H9 (cell line): ENCODE data around the gene SGO2. TPM values are rescaled to one million over a fixed set of nuclear protein-coding genes. Genes with fewer than 3 reads are reported as not detected.

Experiments used
- DNase-seq: peaks from one replicate; pipeline ENCODE4 v3.0.0-alpha.2; 2017
- H2AFZ ChIP-seq: one replicate; pipeline ENCODE4 v1.6.1; 2013; ENCODE audit warnings: mild to moderate bottlenecking, low read length, control low read depth, moderate library complexity
- H2AK5ac ChIP-seq: 2 replicates; pipeline ENCODE4 v1.6.1; 2013; ENCODE audit warnings: low read length, control low read depth, mixed read lengths; ENCODE audit not compliant: insufficient read length
- H2BK120ac ChIP-seq: one replicate; pipeline ENCODE4 v1.6.1; 2013; ENCODE audit warnings: low read depth, mild to moderate bottlenecking, low read length, control low read depth, inconsistent platforms; ENCODE audit not compliant: poor library complexity, severe bottlenecking
- H2BK12ac ChIP-seq: 2 replicates; pipeline ENCODE4 v1.6.1; 2013; ENCODE audit warnings: low read length, control low read depth, mixed read lengths, low read depth; ENCODE audit not compliant: insufficient read length
- H2BK15ac ChIP-seq: 2 replicates; pipeline ENCODE4 v1.6.1; 2013; ENCODE audit warnings: low read depth, low read length, control low read depth
- H2BK20ac ChIP-seq: one replicate; pipeline ENCODE4 v1.6.1; 2013; ENCODE audit warnings: low read depth, mild to moderate bottlenecking, low read length, control low read depth, inconsistent platforms; ENCODE audit not compliant: poor library complexity, severe bottlenecking
- H2BK5ac ChIP-seq: 2 replicates; pipeline ENCODE4 v1.6.1; 2013; ENCODE audit warnings: low read length, control low read depth, mixed read lengths; ENCODE audit not compliant: insufficient read length
- H3K14ac ChIP-seq: 2 replicates; pipeline ENCODE4 v1.6.1; 2013; ENCODE audit warnings: low read length, control low read depth; ENCODE audit not compliant: insufficient read depth
- H3K18ac ChIP-seq: 2 replicates; pipeline ENCODE4 v1.6.1; 2013; ENCODE audit warnings: low read depth, mild to moderate bottlenecking, mixed read lengths, low read length, control low read depth; ENCODE audit not compliant: insufficient read length
- H3K23ac ChIP-seq: 2 replicates; pipeline ENCODE4 v1.6.1; 2013; ENCODE audit warnings: low read length, control low read depth, mixed read lengths, low read depth; ENCODE audit not compliant: insufficient read length
- H3K23me2 ChIP-seq: 2 replicates; pipeline ENCODE4 v1.6.1; 2013; ENCODE audit warnings: low read depth, mild to moderate bottlenecking, mixed read lengths, low read length, control low read depth; ENCODE audit not compliant: insufficient read length, poor library complexity, severe bottlenecking
- H3K27ac ChIP-seq: 2 replicates; pipeline ENCODE4 v1.5.1; 2013; ENCODE audit warnings: low read length, control low read depth, mixed read lengths, low read depth; ENCODE audit not compliant: insufficient read length
- H3K27me3 ChIP-seq: 2 replicates; pipeline ENCODE4 v1.6.1; 2013; ENCODE audit warnings: low read length, control low read depth, inconsistent platforms; ENCODE audit not compliant: insufficient read depth
- H3K4ac ChIP-seq: 2 replicates; pipeline ENCODE4 v1.6.1; 2013; ENCODE audit warnings: low read depth, mild to moderate bottlenecking, control low read depth, inconsistent platforms, low read length, moderate library complexity
- H3K4me1 ChIP-seq: 2 replicates; pipeline ENCODE4 v1.6.1; 2013; ENCODE audit warnings: low read length, control low read depth, inconsistent platforms; ENCODE audit not compliant: insufficient read depth
- H3K4me2 ChIP-seq: 2 replicates; pipeline ENCODE4 v1.6.1; 2013; ENCODE audit warnings: low read length, control low read depth, mixed read lengths; ENCODE audit not compliant: insufficient read length, insufficient read depth
- H3K56ac ChIP-seq: 2 replicates; pipeline ENCODE4 v1.6.1; 2013; ENCODE audit warnings: low read depth, mild to moderate bottlenecking, mixed read lengths, low read length, control low read depth; ENCODE audit not compliant: insufficient read length
- H3K79me1 ChIP-seq: 2 replicates; pipeline ENCODE4 v1.6.1; 2013; ENCODE audit warnings: low read depth, mild to moderate bottlenecking, moderate library complexity, low read length, control low read depth, inconsistent platforms; ENCODE audit not compliant: insufficient read depth, poor library complexity, severe bottlenecking
- H3K79me2 ChIP-seq: 2 replicates; pipeline ENCODE4 v1.6.1; 2013; ENCODE audit warnings: low read length, control low read depth, inconsistent platforms; ENCODE audit not compliant: insufficient read depth
- H3K9ac ChIP-seq: 2 replicates; pipeline ENCODE4 v1.6.1; 2013; ENCODE audit warnings: low read length, control low read depth, mixed read lengths; ENCODE audit not compliant: insufficient read length; ENCODE audit errors: extremely low read depth
- H3K9me3 ChIP-seq: one replicate; pipeline ENCODE4 v1.6.1; 2013; ENCODE audit warnings: low read depth, low read length, inconsistent platforms; ENCODE audit not compliant: control insufficient read depth
- H3T11ph ChIP-seq: one replicate; pipeline ENCODE4 v1.6.1; 2013; ENCODE audit warnings: mild to moderate bottlenecking, low read length, control low read depth, inconsistent platforms
- H4K20me1 ChIP-seq: one replicate; pipeline ENCODE4 v1.6.1; 2013; ENCODE audit not compliant: control insufficient read depth, insufficient read length, insufficient read depth
- H4K5ac ChIP-seq: 2 replicates; pipeline ENCODE4 v1.6.1; 2013; ENCODE audit warnings: low read depth, mild to moderate bottlenecking, mixed read lengths, low read length, control low read depth; ENCODE audit not compliant: insufficient read length
- H4K8ac ChIP-seq: replicated peaks from 2 replicates; pipeline ENCODE4 v1.6.1; 2013; ENCODE audit warnings: low read length, control low read depth, mixed read lengths, low read depth; ENCODE audit not compliant: insufficient read length
- H4K91ac ChIP-seq: 2 replicates; pipeline ENCODE4 v1.6.1; 2013; ENCODE audit warnings: low read depth, mild to moderate bottlenecking, moderate library complexity, mixed read lengths, low read length, control low read depth; ENCODE audit not compliant: insufficient read length
- H3K27ac Mint-ChIP-seq, 3 experiments: 2 replicates in 2 of 3; 3 replicates in 1 of 3; pipeline ENCODE4 v1.8.0; 2020 to 2021; ENCODE audit warnings: mixed read lengths in 3 of 3, mild to moderate bottlenecking in 1 of 3, moderate library complexity in 1 of 3
- H3K27me3 Mint-ChIP-seq: 2 replicates; pipeline ENCODE4 v1.8.0; 2021; ENCODE audit warnings: low read depth, mild to moderate bottlenecking, moderate library complexity, mixed read lengths
- H3K36me3 Mint-ChIP-seq, 3 experiments: 2 replicates in 2 of 3; 3 replicates in 1 of 3; pipeline ENCODE4 v1.8.0; 2020 to 2021; ENCODE audit warnings: low read depth in 3 of 3, mixed read lengths in 3 of 3; ENCODE audit not compliant: insufficient read depth in 1 of 3
- H3K4me1 Mint-ChIP-seq, 2 experiments: 2 replicates each; pipeline ENCODE4 v1.8.0; 2020; ENCODE audit warnings: mixed read lengths in 2 of 2
- H3K4me3 Mint-ChIP-seq, 2 experiments: 2 replicates in 1 of 2; 3 replicates in 1 of 2; pipeline ENCODE4 v1.8.0; 2020 to 2021; ENCODE audit warnings: mild to moderate bottlenecking in 2 of 2, mixed read lengths in 2 of 2, moderate library complexity in 1 of 2
- H3K9me3 Mint-ChIP-seq, 2 experiments: 2 replicates in 1 of 2; 3 replicates in 1 of 2; pipeline ENCODE4 v1.8.0; 2020; ENCODE audit warnings: mild to moderate bottlenecking in 2 of 2, mixed read lengths in 2 of 2, moderate library complexity in 1 of 2
- WGBS: extraction: QIAGEN DNeasy Blood & Tissue Kit; methylation state at CpG from one replicate; pipeline ENCODE4 v1.1.7; 2013; ENCODE audit warnings: missing lambda C conversion rate, low lambda C conversion rate, mixed read lengths; ENCODE audit not compliant: insufficient read length; ENCODE audit errors: extremely low coverage; 5-methylcytosine and 5-hydroxymethylcytosine counted together
- total RNA-seq: library from RNA; stranded (reverse); gene quantifications from 2 replicates; pipeline ENCODE4 v1.2.1, GENCODE V29; 2021
- TF ChIP-seq, protein P1 (sequence below): fragments of 200-600 bp; sonication (generic); conservative IDR thresholded peaks from 3 replicates; pipeline ENCODE4 v1.8.0; 2021; ENCODE audit warnings: antibody characterized with exemption, mild to moderate bottlenecking

The SGO2 gene
- total RNA-seq, 1 experiment from 2014 or later = 25.6 TPM

DNA sequence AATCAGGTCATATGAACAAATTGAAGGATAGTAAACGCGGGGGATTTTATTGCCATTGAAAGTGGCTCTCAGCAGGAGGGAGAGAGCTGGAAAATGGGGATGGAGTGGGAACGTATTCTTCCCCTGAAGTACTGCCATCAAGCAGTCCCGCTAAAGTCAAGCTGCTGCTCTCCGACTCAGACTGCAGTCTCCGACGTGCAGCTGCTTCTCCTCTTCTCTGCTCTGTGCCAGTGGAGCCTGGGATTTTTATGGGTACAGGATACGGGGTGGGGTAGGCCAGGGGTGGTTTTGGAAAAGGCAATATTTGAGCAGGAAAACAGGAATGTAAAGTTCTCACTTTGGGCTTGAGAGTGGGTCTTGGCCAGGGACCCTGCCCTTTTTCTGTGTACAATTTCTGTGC, 49.2 kb upstream of the SGO2 start:
- H3K23ac ChIP-seq = no peak overlapping the region
- H2BK12ac ChIP-seq = no peak overlapping the region
- H2AK5ac ChIP-seq = no peak overlapping the region
- DNase-seq = no peak
- no peak overlapping the region for H3T11ph ChIP-seq
- no peak overlapping the region for H3K4me2 ChIP-seq
- H4K8ac ChIP-seq = no peak overlapping the region
- no peak overlapping the region for H4K91ac ChIP-seq
- no peak overlapping the region for H3K56ac ChIP-seq
- no peak overlapping the region for H3K18ac ChIP-seq
- no peak overlapping the region for H2AFZ ChIP-seq
- no peaks in the 10 kb centered on the region for H3K79me2 ChIP-seq
- no peaks in the 10 kb centered on the region for H4K20me1 ChIP-seq
- no peak overlapping the region for H2BK20ac ChIP-seq
- no peaks in the 10 kb centered on the region for H3K27me3 ChIP-seq
- no peak overlapping the region for H4K5ac ChIP-seq
- no peak overlapping the region for H3K4me3 Mint-ChIP-seq
- H3K4me1 ChIP-seq = peaks cover 4% of the 10 kb centered on the region
- no peaks in the 10 kb centered on the region for H3K79me1 ChIP-seq
- no peaks in the 10 kb centered on the region for H3K9me3 Mint-ChIP-seq
- no peaks in the 10 kb centered on the region for H3K9me3 ChIP-seq
- no peak overlapping the region for H3K9ac ChIP-seq
- H3K27ac ChIP-seq = no peak overlapping the region
- no peak overlapping the region for H3K4ac ChIP-seq
- WGBS = no CpG with 5 or more reads among the region's 8 CpGs
- no peak overlapping the region for H2BK120ac ChIP-seq
- H3K27me3 Mint-ChIP-seq = no peaks in the 10 kb centered on the region
- peaks cover 31 to 36% of the 10 kb centered on the region in 2 experiments for H3K4me1 Mint-ChIP-seq
- peaks cover 22 to 59% (median 29%) of the 10 kb centered on the region in 3 experiments for H3K36me3 Mint-ChIP-seq
- no peak overlapping the region for H2BK5ac ChIP-seq
- no peak overlapping the region for H3K14ac ChIP-seq
- no peaks in the 10 kb centered on the region for H3K23me2 ChIP-seq
- TF ChIP-seq, protein P1, sequence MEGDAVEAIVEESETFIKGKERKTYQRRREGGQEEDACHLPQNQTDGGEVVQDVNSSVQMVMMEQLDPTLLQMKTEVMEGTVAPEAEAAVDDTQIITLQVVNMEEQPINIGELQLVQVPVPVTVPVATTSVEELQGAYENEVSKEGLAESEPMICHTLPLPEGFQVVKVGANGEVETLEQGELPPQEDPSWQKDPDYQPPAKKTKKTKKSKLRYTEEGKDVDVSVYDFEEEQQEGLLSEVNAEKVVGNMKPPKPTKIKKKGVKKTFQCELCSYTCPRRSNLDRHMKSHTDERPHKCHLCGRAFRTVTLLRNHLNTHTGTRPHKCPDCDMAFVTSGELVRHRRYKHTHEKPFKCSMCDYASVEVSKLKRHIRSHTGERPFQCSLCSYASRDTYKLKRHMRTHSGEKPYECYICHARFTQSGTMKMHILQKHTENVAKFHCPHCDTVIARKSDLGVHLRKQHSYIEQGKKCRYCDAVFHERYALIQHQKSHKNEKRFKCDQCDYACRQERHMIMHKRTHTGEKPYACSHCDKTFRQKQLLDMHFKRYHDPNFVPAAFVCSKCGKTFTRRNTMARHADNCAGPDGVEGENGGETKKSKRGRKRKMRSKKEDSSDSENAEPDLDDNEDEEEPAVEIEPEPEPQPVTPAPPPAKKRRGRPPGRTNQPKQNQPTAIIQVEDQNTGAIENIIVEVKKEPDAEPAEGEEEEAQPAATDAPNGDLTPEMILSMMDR = no peak
- no peak overlapping the region for H2BK15ac ChIP-seq
- peak overlapping the region; percentile 13 to 65 (median 49); a peak in 3 of 7 replicates for H3K27ac Mint-ChIP-seq
